Naive thymus-derived CD4-positive, alpha-beta T cell (primary cell): ENCODE measurements around the gene PMM2. TPM values are rescaled to one million over a fixed set of nuclear protein-coding genes. Genes with fewer than 3 reads are reported as not detected.

Experiments
- ATAC-seq: fragments of 150-1000 bp; cut with Tn5 transposase; 2 replicates; pipeline ENCODE4 v1.10.0; 2021; ENCODE audit warnings: mild to moderate bottlenecking, moderate library complexity
- CTCF ChIA-PET: fragments of 350-600 bp; sonication (Branson Sonifier 250); formaldehyde crosslinking; loops from one replicate; lab custom pipeline; 2021; ENCODE audit warnings: antibody characterized with exemption; lab: Charles Lee
- POLR2A ChIA-PET: fragments of 350-600 bp; sonication (Branson Sonifier 250); formaldehyde crosslinking; loops from one replicate; lab custom pipeline; 2021; ENCODE audit warnings: antibody characterized with exemption, inconsistent platforms; lab: Charles Lee
- DNase-seq, 9 donors: peaks; one replicate each; pipeline versions ENCODE4 v3.0.0 to v3.0.0-alpha.2; 2020 to 2022; ENCODE audit warnings: mixed read lengths in 1 of 9
- H3K27ac ChIP-seq: one replicate; pipeline ENCODE4 v1.7.0; 2013; ENCODE audit warnings: mild to moderate bottlenecking, low read depth, low read length, moderate library complexity
- H3K27me3 ChIP-seq, 2 donors: one replicate each; pipeline ENCODE4 v1.7.0; 2013; ENCODE audit warnings: low read length in 2 of 2, mild to moderate bottlenecking in 2 of 2, moderate library complexity in 2 of 2; ENCODE audit not compliant: control insufficient read depth in 2 of 2, insufficient read depth in 2 of 2
- H3K36me3 ChIP-seq, 3 experiments: 1 replicate in 2 of 3; 2 replicates in 1 of 3; pipeline ENCODE4 v1.7.0; 2013; ENCODE audit warnings: low read length in 3 of 3, mild to moderate bottlenecking in 3 of 3, moderate library complexity in 1 of 3; ENCODE audit not compliant: insufficient read depth in 3 of 3, control insufficient read depth in 2 of 3
- H3K4me1 ChIP-seq, 2 donors: one replicate each; pipeline ENCODE4 v1.7.0; 2013; ENCODE audit warnings: low read length in 2 of 2, mild to moderate bottlenecking in 2 of 2, moderate library complexity in 1 of 2; ENCODE audit not compliant: control insufficient read depth in 2 of 2, insufficient read depth in 2 of 2
- H3K4me3 ChIP-seq: 2 replicates; pipeline ENCODE4 v1.7.0; 2013; ENCODE audit warnings: mild to moderate bottlenecking, low read length
- H3K9me3 ChIP-seq, 3 experiments: 1 replicate in 2 of 3; 2 replicates in 1 of 3; pipeline ENCODE4 v1.7.0; 2013; ENCODE audit warnings: low read length in 3 of 3; ENCODE audit not compliant: control insufficient read depth in 2 of 3
- H3K27ac Mint-ChIP-seq, 9 donors: one replicate each; pipeline ENCODE4 v1.8.0; 2020 to 2022; ENCODE audit warnings: mixed read lengths in 9 of 9, mild to moderate bottlenecking in 8 of 9, moderate library complexity in 5 of 9, inconsistent platforms in 2 of 9
- H3K27me3 Mint-ChIP-seq, 5 donors: one replicate each; pipeline ENCODE4 v1.8.0; 2021 to 2022; ENCODE audit warnings: mixed read lengths in 5 of 5, mild to moderate bottlenecking in 1 of 5
- H3K36me3 Mint-ChIP-seq, 5 donors: one replicate each; pipeline ENCODE4 v1.8.0; 2020 to 2022; ENCODE audit warnings: mixed read lengths in 5 of 5, mild to moderate bottlenecking in 3 of 5, inconsistent platforms in 1 of 5
- H3K4me1 Mint-ChIP-seq, 7 donors: one replicate each; pipeline ENCODE4 v1.8.0; 2020 to 2022; ENCODE audit warnings: mixed read lengths in 7 of 7, mild to moderate bottlenecking in 3 of 7, inconsistent platforms in 1 of 7
- H3K4me3 Mint-ChIP-seq, 10 donors: one replicate each; pipeline ENCODE4 v1.8.0; 2020 to 2022; ENCODE audit warnings: mild to moderate bottlenecking in 10 of 10, mixed read lengths in 10 of 10, moderate library complexity in 6 of 10, inconsistent platforms in 2 of 10
- H3K9me3 Mint-ChIP-seq, 11 donors: one replicate each; pipeline ENCODE4 v1.8.0; 2020 to 2022; ENCODE audit warnings: mixed read lengths in 11 of 11, mild to moderate bottlenecking in 4 of 11, inconsistent platforms in 1 of 11, moderate library complexity in 1 of 11
- intact Hi-C, 2 donors: fragments of 100-400 bp; cut with micrococcal nuclease; formaldehyde crosslinking; loops; one replicate each; pipeline ENCODE4 v1.15.1; 2023
- polyA plus RNA-seq, 2 donors: library from polyadenylated mRNA; unstranded; fragments of 300-500 nt; fragmentation: Illumina TruSeq; gene quantifications; one replicate each; pipeline ENCODE4 v1.2.3, GENCODE V29; 2021
- total RNA-seq, 6 experiments: library from RNA in 5 of 6; stranded (reverse) in 5 of 6; gene quantifications; 1 replicate in 5 of 6; 2 replicates in 1 of 6; pipeline ENCODE4 v1.2.3 and lab custom pipeline; 2021 to 2026

PMM2 gene
- total and polyA plus RNA-seq, 7 experiments from 2014 or later: 18.0 to 52.8 (median 40.9) TPM

- H3K36me3 Mint-ChIP-seq: peaks cover 16 to 36% (median 28%) of the 10 kb centered on the region in 5 donors
- CTCF ChIA-PET: interaction anchor here (0.6 to 1.1 kb wide), 2 partner anchors 12 to 125 kb away, joined by 3 to 5 read pairs; no protein-coding TSS in a partner anchor
- H3K4me1 ChIP-seq: no peaks in the 10 kb centered on the region
- intact Hi-C loops: loop anchor here in 1 of 2 donors (5.0 kb wide), 1 partner anchor 115 kb away; no protein-coding TSS in a partner anchor
- H3K27ac Mint-ChIP-seq: peak overlapping the region in 4 of 9 donors; percentile 37 to 86 (median 52)
- no peaks in the 10 kb centered on the region for H3K9me3 Mint-ChIP-seq
- DNase-seq (no peak), ATAC-seq (no peak)
- no peaks in the 10 kb centered on the region for H3K9me3 ChIP-seq
- no peaks in the 10 kb centered on the region for H3K27me3 Mint-ChIP-seq
- peaks cover 0 to 4% (median 0%) of the 10 kb centered on the region in 7 donors for H3K4me1 Mint-ChIP-seq
- peaks cover 16 to 72% (median 19%) of the 10 kb centered on the region in 3 experiments for H3K36me3 ChIP-seq
- no peaks in the 10 kb centered on the region for H3K27me3 ChIP-seq
- no peak overlapping the region for H3K4me3 ChIP-seq
- no peak overlapping the region for H3K4me3 Mint-ChIP-seq
- H3K27ac ChIP-seq: no peak overlapping the region
- POLR2A ChIA-PET: no interaction called here
Measured at GRCh38 chr16:8892101-8892575, 94.5 kb downstream of the PMM2 start.

DNA sequence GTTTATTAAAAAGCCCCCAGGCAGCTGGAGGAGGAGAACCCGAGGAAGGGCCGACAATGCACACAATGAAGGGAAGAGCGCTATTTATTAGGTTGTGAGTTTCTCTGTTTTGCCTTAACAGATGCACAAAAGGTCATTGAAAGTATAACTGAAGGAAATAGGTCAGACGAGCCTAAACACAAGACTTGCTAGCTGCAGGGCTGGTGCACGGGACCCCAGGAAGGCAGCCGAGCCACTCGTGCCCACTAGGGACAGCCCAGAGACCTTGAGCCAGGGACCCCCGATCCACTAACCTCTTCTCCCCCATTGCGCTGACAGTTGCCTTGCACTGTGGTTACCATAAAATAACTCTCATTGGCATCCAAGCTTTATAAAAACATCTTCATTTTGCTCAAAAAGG lies 95.8 kb downstream of the PMM2 start:
- no peak overlapping the region for H3K4me3 ChIP-seq
- intact Hi-C loops: loop anchor here in 1 of 2 donors (5.0 kb wide), 1 partner anchor 114 kb away; no protein-coding TSS in a partner anchor
- Mint-ChIP-seq H3K4me3 (no peak overlapping the region), H3K36me3 (peaks cover 16 to 45% (median 28%) of the 10 kb centered on the region in 5 donors), H3K27me3 (no peaks in the 10 kb centered on the region), H3K4me1 (peaks cover 0 to 2% (median 0%) of the 10 kb centered on the region in 7 donors), H3K27ac (peak overlapping the region in 2 of 9 donors; percentile 18 to 32), H3K9me3 (no peaks in the 10 kb centered on the region)
- no peaks in the 10 kb centered on the region for H3K9me3 ChIP-seq
- peaks cover 18 to 83% (median 26%) of the 10 kb centered on the region in 3 experiments for H3K36me3 ChIP-seq
- no peak overlapping the region for H3K27ac ChIP-seq
- no peaks in the 10 kb centered on the region for H3K4me1 ChIP-seq
- DNase-seq: no peak
- POLR2A ChIA-PET: no interaction called here
- no peak for ATAC-seq
- no peaks in the 10 kb centered on the region for H3K27me3 ChIP-seq
- CTCF ChIA-PET: interaction anchor here (1.1 kb wide), 1 partner anchor 13 kb away, joined by 5 read pairs; no protein-coding TSS in a partner anchor

DNA sequence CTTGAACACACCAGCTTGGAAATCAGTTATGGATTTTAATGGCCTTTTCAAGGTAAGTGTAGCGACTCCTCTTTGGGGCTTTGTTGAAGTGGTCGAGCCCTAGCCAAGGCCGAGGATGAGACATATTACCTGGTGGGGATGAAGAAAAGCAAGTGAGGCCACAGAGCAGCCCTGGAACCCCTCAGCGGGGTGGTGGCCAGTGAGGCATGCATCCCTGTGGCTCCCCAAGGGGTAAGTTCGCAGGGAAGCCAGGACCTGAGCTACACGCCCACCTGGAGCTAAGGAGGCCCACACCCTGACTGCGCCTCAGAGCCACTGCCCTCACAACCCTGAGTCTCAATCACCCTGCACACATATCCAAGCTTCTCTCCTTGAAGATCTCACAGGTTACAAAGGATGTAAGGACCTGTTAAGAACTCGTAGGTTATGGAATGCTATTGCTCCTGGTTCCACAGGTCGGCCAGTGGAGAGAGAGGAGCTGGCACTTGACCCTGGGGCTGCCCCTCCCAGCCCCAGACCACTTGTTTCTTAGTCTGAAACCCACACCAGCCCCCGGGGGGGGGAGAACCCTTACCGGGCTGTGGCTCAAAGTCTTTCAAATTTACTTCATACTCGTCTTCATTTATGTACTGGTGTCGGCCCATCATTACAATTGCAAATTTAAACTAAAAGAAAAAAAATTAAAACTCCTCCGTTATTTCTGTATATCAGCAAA lies 96.5 kb downstream of the PMM2 start:
- H3K4me1 Mint-ChIP-seq: peaks cover 0 to 2% (median 0%) of the 10 kb centered on the region in 7 donors
- ChIA-PET POLR2A (interaction anchor here (0.5 kb wide), 1 partner anchor 206 kb away, joined by 3 read pairs; no protein-coding TSS in a partner anchor), CTCF (no interaction called here)
- Histone ChIP-seq H3K27ac (no peak overlapping the region), H3K4me3 (no peak overlapping the region), H3K27me3 (no peaks in the 10 kb centered on the region), H3K9me3 (no peaks in the 10 kb centered on the region), H3K36me3 (peaks cover 23 to 90% (median 33%) of the 10 kb centered on the region in 3 experiments), H3K4me1 (no peaks in the 10 kb centered on the region)
- DNase-seq (no peak), ATAC-seq (no peak)
- intact Hi-C loops: loop anchor here in 1 of 2 donors (5.0 kb wide), 1 partner anchor 113 kb away; no protein-coding TSS in a partner anchor
- H3K4me3 Mint-ChIP-seq: no peak overlapping the region
- H3K27me3 Mint-ChIP-seq: no peaks in the 10 kb centered on the region
- peaks cover 20 to 49% (median 30%) of the 10 kb centered on the region in 5 donors for H3K36me3 Mint-ChIP-seq
- H3K27ac Mint-ChIP-seq: no peak overlapping the region
- no peaks in the 10 kb centered on the region for H3K9me3 Mint-ChIP-seq

DNA sequence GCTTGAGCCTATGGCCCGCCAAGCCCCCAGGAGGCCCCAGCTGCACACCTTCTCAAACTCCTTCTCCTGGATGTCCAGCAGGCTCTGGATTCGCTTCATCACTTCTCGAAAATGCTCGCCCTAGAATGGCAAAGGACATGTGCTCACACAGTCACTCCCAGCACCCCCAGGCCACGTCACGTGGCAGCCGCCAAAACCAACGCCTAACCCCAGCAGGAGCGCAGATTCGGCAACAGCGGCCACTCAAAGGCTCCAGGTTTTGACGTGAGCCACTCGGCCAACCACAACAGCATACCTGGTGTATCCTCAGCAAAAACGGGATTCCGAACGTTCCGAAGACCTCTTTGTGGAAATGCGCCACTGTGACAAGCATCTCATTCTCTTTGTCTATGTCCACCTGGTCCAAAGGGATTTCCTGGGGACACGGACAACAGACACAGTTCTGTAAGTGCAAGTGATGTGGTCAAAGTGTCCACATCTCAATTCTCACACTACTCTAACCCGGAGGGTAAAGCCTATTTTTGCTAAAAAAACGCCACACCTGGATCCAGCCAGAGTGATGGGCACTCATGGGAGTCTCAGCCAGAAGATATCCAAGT lies 97.2 kb downstream of the PMM2 start:
- intact Hi-C loops: loop anchor here in 1 of 2 donors (5.0 kb wide), 1 partner anchor 112 kb away; no protein-coding TSS in a partner anchor
- Mint-ChIP-seq H3K9me3 (no peaks in the 10 kb centered on the region), H3K36me3 (peaks cover 20 to 56% (median 31%) of the 10 kb centered on the region in 5 donors), H3K27me3 (no peaks in the 10 kb centered on the region), H3K4me3 (no peak overlapping the region), H3K4me1 (peaks cover 0 to 2% (median 0%) of the 10 kb centered on the region in 7 donors), H3K27ac (peak overlapping the region in 1 of 9 donors; percentile 20)
- Histone ChIP-seq H3K27me3 (no peaks in the 10 kb centered on the region), H3K4me1 (no peaks in the 10 kb centered on the region), H3K27ac (no peak overlapping the region), H3K36me3 (peaks cover 24 to 97% (median 38%) of the 10 kb centered on the region in 3 experiments), H3K9me3 (no peaks in the 10 kb centered on the region), H3K4me3 (no peak overlapping the region)
- DNase-seq: no peak
- POLR2A ChIA-PET: interaction anchor here (0.5 kb wide), 1 partner anchor 205 kb away, joined by 3 read pairs; no protein-coding TSS in a partner anchor
- CTCF ChIA-PET: no interaction called here
- ATAC-seq: no peak

DNA sequence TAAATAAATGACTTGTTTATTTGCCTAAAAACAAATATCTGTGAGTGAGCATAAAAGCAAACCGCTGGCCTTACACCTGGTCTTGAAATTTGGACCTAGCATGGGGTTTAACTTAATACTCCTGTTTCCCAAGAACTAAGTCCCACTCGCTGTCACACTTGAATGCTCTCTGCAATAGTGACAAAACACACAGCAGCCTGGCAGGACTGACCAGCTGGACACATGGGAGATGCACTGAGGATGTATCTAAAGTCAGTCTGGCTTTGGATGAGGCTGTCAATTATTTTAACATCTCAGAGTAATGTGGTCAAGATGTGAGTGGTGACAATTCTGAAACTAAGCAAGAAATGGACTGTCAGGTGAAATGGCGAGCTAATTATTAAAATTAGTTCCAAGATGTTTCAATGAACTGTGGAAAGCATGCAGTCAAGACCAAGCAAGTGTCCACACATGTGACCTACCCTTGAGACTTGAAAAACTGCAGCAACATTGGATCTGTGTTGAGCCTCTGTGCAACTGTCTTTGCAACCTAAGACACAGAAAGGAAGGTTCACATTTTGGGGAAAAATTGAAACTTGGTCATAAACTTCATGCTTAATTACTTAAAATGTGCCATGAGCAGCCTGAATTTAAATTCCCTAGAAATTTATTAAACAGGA lies 101.2 kb downstream of the PMM2 start:
- no peak overlapping the region for H3K27ac ChIP-seq
- no peak for ATAC-seq
- POLR2A ChIA-PET: no interaction called here
- H3K9me3 ChIP-seq: no peaks in the 10 kb centered on the region
- H3K4me1 ChIP-seq: no peaks in the 10 kb centered on the region
- no peaks in the 10 kb centered on the region for H3K9me3 Mint-ChIP-seq
- H3K27me3 ChIP-seq: no peaks in the 10 kb centered on the region
- CTCF ChIA-PET: no interaction called here
- DNase-seq: no peak
- no peaks in the 10 kb centered on the region for H3K27me3 Mint-ChIP-seq
- H3K27ac Mint-ChIP-seq: peak overlapping the region in 2 of 9 donors; percentile 22 to 50
- H3K4me1 Mint-ChIP-seq: no peaks in the 10 kb centered on the region
- no peak overlapping the region for H3K4me3 Mint-ChIP-seq
- intact Hi-C loops: no loop called here
- H3K4me3 ChIP-seq: no peak overlapping the region
- H3K36me3 Mint-ChIP-seq: peaks cover 20 to 69% (median 34%) of the 10 kb centered on the region in 5 donors
- H3K36me3 ChIP-seq: peaks cover 58 to 97% (median 68%) of the 10 kb centered on the region in 3 experiments
